HPDE6-E6E7 (cell line): ENCODE measurements around the gene CDH18.

Source experiments
- DNase-seq: peaks from one replicate; pipeline ENCODE4 v3.0.0; 2011; ENCODE audit warnings: missing footprints; ENCODE audit errors: extremely low spot score

Gene CDH18

DNA sequence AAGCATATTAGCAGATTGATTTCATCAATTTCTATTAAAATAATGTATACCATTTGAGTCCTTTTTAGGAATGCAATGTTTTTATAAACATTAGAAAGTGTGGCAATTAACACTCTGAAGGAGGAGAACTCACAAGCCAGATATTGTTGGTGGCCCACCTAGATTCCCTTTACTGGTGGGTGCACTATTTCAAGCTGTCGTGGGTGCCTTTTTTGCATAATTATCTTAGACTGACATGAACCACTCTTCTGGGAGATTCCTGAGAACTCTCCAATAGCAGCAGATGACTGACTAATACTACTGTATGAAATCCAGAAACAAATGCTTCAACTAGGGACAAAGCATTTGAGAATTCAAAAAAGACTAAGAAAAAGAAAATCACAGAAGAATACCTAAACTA is 526.0 kb downstream of the CDH18 start:
- no peak for DNase-seq

DNA sequence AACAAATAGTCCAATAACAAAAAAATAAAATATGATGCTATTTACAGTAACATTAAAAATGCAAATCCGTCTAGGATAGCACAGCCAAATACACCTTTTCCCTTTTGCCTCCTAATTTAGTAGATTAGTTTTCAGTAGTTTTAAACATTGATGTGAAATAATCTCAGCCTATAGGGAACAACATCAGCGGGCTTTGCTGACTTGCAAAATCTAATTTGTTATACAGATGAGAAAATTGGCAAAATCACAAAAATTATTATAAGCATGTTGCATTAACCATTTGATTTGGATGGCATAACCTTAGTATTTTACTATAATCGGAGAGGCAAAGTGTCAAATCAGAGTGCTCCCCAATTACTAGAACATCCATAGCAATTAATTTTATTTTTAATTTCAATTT is 563.5 kb downstream of the CDH18 start:
- no peak for DNase-seq
